GM12892 (cell line): ENCODE measurements around the gene CMAS.

Experiments
- POLR2A ChIP-seq: IDR thresholded peaks from 2 replicates; pipeline ENCODE4 v1.6.1; 2011; ENCODE audit warnings: low read depth, low read length, control low read depth
- POLR2AphosphoS5 ChIP-seq: IDR thresholded peaks from 2 replicates; pipeline ENCODE4 v1.6.1; 2011; ENCODE audit warnings: low read depth, low read length, control low read depth
- TAF1 ChIP-seq: IDR thresholded peaks from 2 replicates; pipeline ENCODE4 v1.6.1; 2011; ENCODE audit warnings: low read depth, mild to moderate bottlenecking, control low read depth, low read length, borderline replicate concordance

DNA sequence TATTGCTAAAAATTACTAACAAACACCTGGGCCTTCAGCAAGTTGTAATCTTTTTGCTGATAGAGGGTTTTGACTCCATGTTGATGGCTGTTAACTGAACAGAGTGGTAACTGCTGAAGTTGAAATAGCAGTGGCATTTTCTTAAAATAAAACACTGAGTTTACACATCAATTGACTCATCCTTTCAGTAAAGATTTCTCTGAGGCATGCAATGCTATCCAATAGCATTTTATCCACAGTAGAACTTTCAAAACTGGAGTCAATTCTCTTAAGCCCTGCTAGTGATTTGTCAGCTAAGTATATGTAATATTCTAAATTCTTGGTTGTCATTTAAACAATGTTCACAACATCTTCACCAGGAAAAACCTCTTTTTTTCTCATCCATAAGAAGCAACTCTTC, 59.5 kb downstream of the CMAS start:
- TF ChIP-seq POLR2A (no peak), TAF1 (no peak), POLR2AphosphoS5 (no peak)
